ENCODE data around the gene C6orf120.

DNA sequence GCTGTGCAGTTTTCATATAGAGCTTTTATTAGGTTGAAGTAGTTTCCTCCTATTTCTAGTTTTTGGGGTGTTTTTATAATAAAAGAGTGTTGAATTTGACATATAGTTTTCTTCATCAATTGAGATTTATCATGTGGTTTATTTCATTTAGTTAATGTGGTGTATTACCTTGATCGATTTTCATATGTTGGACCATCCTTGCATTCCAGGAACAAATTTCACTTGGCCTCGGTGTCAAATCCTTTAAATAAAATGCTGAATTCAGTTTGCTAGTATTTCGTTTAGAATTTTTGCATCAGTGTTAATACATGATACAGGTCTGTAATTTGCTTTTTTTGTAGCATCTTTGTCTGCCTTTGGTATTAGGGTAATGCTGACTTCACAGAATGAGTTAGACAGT is 43.5 kb downstream of the C6orf120 start:
- TF ChIP-seq, protein P1, sequence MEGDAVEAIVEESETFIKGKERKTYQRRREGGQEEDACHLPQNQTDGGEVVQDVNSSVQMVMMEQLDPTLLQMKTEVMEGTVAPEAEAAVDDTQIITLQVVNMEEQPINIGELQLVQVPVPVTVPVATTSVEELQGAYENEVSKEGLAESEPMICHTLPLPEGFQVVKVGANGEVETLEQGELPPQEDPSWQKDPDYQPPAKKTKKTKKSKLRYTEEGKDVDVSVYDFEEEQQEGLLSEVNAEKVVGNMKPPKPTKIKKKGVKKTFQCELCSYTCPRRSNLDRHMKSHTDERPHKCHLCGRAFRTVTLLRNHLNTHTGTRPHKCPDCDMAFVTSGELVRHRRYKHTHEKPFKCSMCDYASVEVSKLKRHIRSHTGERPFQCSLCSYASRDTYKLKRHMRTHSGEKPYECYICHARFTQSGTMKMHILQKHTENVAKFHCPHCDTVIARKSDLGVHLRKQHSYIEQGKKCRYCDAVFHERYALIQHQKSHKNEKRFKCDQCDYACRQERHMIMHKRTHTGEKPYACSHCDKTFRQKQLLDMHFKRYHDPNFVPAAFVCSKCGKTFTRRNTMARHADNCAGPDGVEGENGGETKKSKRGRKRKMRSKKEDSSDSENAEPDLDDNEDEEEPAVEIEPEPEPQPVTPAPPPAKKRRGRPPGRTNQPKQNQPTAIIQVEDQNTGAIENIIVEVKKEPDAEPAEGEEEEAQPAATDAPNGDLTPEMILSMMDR (IDR thresholded peaks at IDR 0.05; ENCODE audit: low read depth, low read length, poor library complexity, severe bottlenecking), result no peak
- TF ChIP-seq EZH2phosphoT487 (IDR thresholded peaks at IDR 0.05; ENCODE audit: borderline replicate concordance, low read length), result no peak
